ENCODE data around the gene KIAA0825.

GRCh38 chr5:94362857-94363256 lies 255.5 kb downstream of the KIAA0825 start:
- TF ChIP-seq CTCF (IDR thresholded peaks at IDR 0.05) (no peak), POLR2AphosphoS5 (IDR thresholded peaks at IDR 0.05) (no peak), POLR2A (IDR thresholded peaks at IDR 0.05) (no peak)
